H1 (cell line): ENCODE measurements around the gene RGL2. TPM values are rescaled to one million over a fixed set of nuclear protein-coding genes. Genes with fewer than 3 reads are reported as not detected.

Source experiments
- BACH1 ChIP-seq: IDR thresholded peaks from 2 replicates; pipeline ENCODE4 v1.6.1; 2012; ENCODE audit warnings: low read length, improper control_type of control experiment
- BCL11A ChIP-seq, 2 experiments: IDR thresholded peaks; one replicate each; pipeline ENCODE4 v1.6.1; 2011; ENCODE audit warnings: low read depth in 2 of 2, low read length in 2 of 2, mild to moderate bottlenecking in 2 of 2
- CBX5 ChIP-seq: fragments of 300-800, 300-1000 bp; sonication (generic); IDR thresholded peaks from 2 replicates; pipeline ENCODE4 v1.7.1; 2016; ENCODE audit warnings: antibody characterized with exemption, low read length, low read depth
- CBX8 ChIP-seq: fragments of 300-800, 300-1000 bp; sonication (generic); IDR thresholded peaks from 2 replicates; pipeline ENCODE4 v1.7.1; 2016; ENCODE audit warnings: low read depth, low read length, borderline replicate concordance
- CHD2 ChIP-seq: IDR thresholded peaks from 2 replicates; pipeline ENCODE4 v1.6.1; 2012; ENCODE audit warnings: low read length, improper control_type of control experiment
- CREB1 ChIP-seq: IDR thresholded peaks from 2 replicates; pipeline ENCODE4 v1.6.1; 2012; ENCODE audit warnings: inconsistent platforms
- CTBP2 ChIP-seq: IDR thresholded peaks from 2 replicates; pipeline ENCODE4 v1.7.0; 2011; ENCODE audit warnings: borderline replicate concordance, mild to moderate bottlenecking, moderate library complexity, mixed read lengths, low read length; ENCODE audit not compliant: insufficient read depth, insufficient read length
- EGR1 ChIP-seq: IDR thresholded peaks from 2 replicates; pipeline ENCODE4 v1.6.1; 2011; ENCODE audit warnings: low read depth, low read length, borderline replicate concordance
- EP300 ChIP-seq, 2 experiments: IDR thresholded peaks; 1 replicate in 1 of 2; 2 replicates in 1 of 2; pipeline ENCODE4 v1.6.1; 2011 to 2012; ENCODE audit warnings: low read depth in 2 of 2, low read length in 2 of 2, mild to moderate bottlenecking in 2 of 2, borderline replicate concordance in 1 of 2, inconsistent platforms in 1 of 2, moderate library complexity in 1 of 2
- GABPA ChIP-seq: IDR thresholded peaks from 2 replicates; pipeline ENCODE4 v1.6.1; 2011; ENCODE audit warnings: mild to moderate bottlenecking, low read length, moderate library complexity, borderline replicate concordance; ENCODE audit not compliant: insufficient read depth
- HDAC6 ChIP-seq: IDR thresholded peaks from one replicate; pipeline ENCODE4 v1.7.1; 2012; ENCODE audit warnings: low read depth, mild to moderate bottlenecking, inconsistent platforms, low read length, moderate library complexity
- JUND ChIP-seq: IDR thresholded peaks from 2 replicates; pipeline ENCODE4 v1.6.1; 2011; ENCODE audit warnings: mild to moderate bottlenecking, improper control_type of control experiment, low read length
- KDM1A ChIP-seq: fragments of 200-600, 300-600 bp; sonication (generic); IDR thresholded peaks from 2 replicates; pipeline ENCODE4 v1.7.1; 2016; ENCODE audit warnings: mild to moderate bottlenecking, low read length, borderline replicate concordance
- KDM5A ChIP-seq: fragments of 200-600 bp; IDR thresholded peaks from 2 replicates; pipeline ENCODE4 v1.7.1; 2012; ENCODE audit warnings: mild to moderate bottlenecking, low read length, inconsistent platforms, mixed read lengths
- MAFK ChIP-seq: IDR thresholded peaks from 2 replicates; pipeline ENCODE4 v1.6.1; 2012; ENCODE audit warnings: low read depth, mild to moderate bottlenecking, improper control_type of control experiment, low read length
- POLR2AphosphoS5 ChIP-seq: IDR thresholded peaks from 2 replicates; pipeline ENCODE4 v1.6.1; 2011; ENCODE audit warnings: low read depth, low read length
- RAD21 ChIP-seq, 2 experiments: IDR thresholded peaks in 1 of 2; conservative IDR thresholded peaks in 1 of 2; 2 replicates each; pipeline ENCODE4 v1.6.1; 2011; ENCODE audit warnings: low read depth in 2 of 2, low read length in 2 of 2, improper control_type of control experiment in 1 of 2, inconsistent platforms in 1 of 2, mild to moderate bottlenecking in 1 of 2, moderate library complexity in 1 of 2
- RFX5 ChIP-seq: IDR thresholded peaks from 2 replicates; pipeline ENCODE4 v1.6.1; 2011; ENCODE audit warnings: low read depth, low read length, improper control_type of control experiment, borderline replicate concordance
- SAP30 ChIP-seq: fragments of 300-600 bp; sonication (generic); IDR thresholded peaks from 2 replicates; pipeline ENCODE4 v1.7.1; 2012; ENCODE audit warnings: low read length, moderate library complexity, mild to moderate bottlenecking, inconsistent platforms; ENCODE audit not compliant: insufficient read depth, insufficient replicate concordance
- SIRT6 ChIP-seq: IDR thresholded peaks from one replicate; pipeline ENCODE4 v1.7.1; 2012; ENCODE audit warnings: low read length, inconsistent platforms
- SP2 ChIP-seq: IDR thresholded peaks from 2 replicates; pipeline ENCODE4 v1.6.1; 2012; ENCODE audit warnings: mild to moderate bottlenecking, low read length, inconsistent platforms
- SP4 ChIP-seq: IDR thresholded peaks from 2 replicates; pipeline ENCODE4 v1.6.1; 2012; ENCODE audit warnings: low read length, inconsistent platforms
- TCF12 ChIP-seq: IDR thresholded peaks from 2 replicates; pipeline ENCODE4 v1.6.1; 2011; ENCODE audit warnings: low read depth, mild to moderate bottlenecking, low read length
- TEAD4 ChIP-seq: IDR thresholded peaks from 2 replicates; pipeline ENCODE4 v1.6.1; 2012; ENCODE audit warnings: low read depth, low read length, inconsistent platforms, mixed read lengths
- polyA plus RNA-seq, 7 experiments: library from polyadenylated mRNA; depleted of rRNA in 3 of 7; stranded (reverse) in 5 of 7; unstranded in 2 of 7; fragments of >200 nt in 5 of 7; fragments of 200-250 nt in 2 of 7; gene quantifications; 1 replicate in 5 of 7; 2 replicates in 1 of 7; 4 replicates in 1 of 7; pipeline versions ENCODE4 v1.2.1 to v1.2.3, GENCODE V29; 2011 to 2013; ENCODE audit warnings: missing spikeins in 2 of 7, mixed read lengths in 2 of 7
- total RNA-seq: library from RNA; stranded (reverse); fragmentation: NEBNext Ultra II Directional; extraction: Animal tissue kit (Norgen Biotek cat#: 25700); gene quantifications from 2 replicates; pipeline ENCODE4 v1.2.1, GENCODE V29; 2021
- TF ChIP-seq, protein P1 (sequence below): IDR thresholded peaks from 2 replicates; pipeline ENCODE4 v1.6.1; 2011; ENCODE audit warnings: low read depth, mild to moderate bottlenecking, low read length; ENCODE audit not compliant: insufficient read depth
- TF ChIP-seq, protein P2 (sequence below): IDR thresholded peaks from 2 replicates; pipeline ENCODE4 v1.6.1; 2012; ENCODE audit warnings: inconsistent platforms

Gene RGL2
- total and polyA plus RNA-seq, 2 of the 8 experiments (the other 6 are each of a cell fraction or from before 2014, with no cell fraction given) = 58.1 to 80.3 TPM

DNA sequence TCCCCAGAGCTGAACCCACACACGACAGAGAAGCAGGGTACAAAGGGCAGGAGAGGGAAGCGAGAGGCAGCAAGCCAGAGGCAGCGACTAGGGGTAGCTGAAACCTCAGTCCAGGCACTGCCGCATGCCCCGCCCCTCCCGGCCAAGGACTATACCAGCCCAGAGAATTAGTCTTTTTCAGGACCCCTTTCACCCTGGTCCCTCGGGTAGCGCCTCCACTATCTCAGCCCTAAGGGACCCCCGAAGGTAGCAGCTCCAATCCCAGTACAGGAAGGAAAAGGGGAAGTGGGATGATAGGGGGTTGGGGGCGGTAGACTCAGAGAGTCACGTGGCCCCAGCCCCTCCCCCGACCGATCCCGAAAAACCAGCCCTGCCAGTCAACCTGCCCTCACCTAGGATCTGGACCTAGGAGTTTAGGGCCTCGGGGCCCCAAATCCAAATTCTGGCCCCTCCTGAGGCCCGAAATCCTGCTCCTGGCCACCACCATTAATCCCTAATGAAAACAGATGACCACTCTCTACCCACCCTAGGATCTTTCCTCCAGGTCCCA, 1.3 kb downstream of the RGL2 start (continued):
- TF ChIP-seq RAD21 (IDR thresholded peaks at IDR 0.05 in 1 of 2, conservative IDR thresholded peaks at IDR 0.05 in 1 of 2; ENCODE audit: low read depth in 2 of 2, low read length in 2 of 2) (no peak), JUND (no peak), POLR2AphosphoS5 (no peak), BCL11A (IDR thresholded peaks at IDR 0.05; ENCODE audit: low read depth in 2 of 2, low read length in 2 of 2) (no peak), KDM5A (no peak), CHD2 (no peak), TEAD4 (no peak), TCF12 (no peak), SAP30 (no peak), CBX8 (no peak), CBX5 (no peak), EGR1 (peak; percentile 26; the same call in 1 of the 2 replicates), RFX5 (no peak), HDAC6 (no peak), SP4 (peak; percentile 64; the same call in 1 of the 2 replicates), CTBP2 (no peak), EP300 (IDR thresholded peaks at IDR 0.05; ENCODE audit: borderline replicate concordance in 1 of 2, low read depth in 2 of 2, low read length in 2 of 2) (no peak), GABPA (no peak), MAFK (no peak), BACH1 (no peak), CREB1 (0 out of 2 replicates have a peak, but pooled peaks have one; percentile 26), SIRT6 (no peak), KDM1A (no peak), SP2 (no peak)
- TF ChIP-seq, protein P1, sequence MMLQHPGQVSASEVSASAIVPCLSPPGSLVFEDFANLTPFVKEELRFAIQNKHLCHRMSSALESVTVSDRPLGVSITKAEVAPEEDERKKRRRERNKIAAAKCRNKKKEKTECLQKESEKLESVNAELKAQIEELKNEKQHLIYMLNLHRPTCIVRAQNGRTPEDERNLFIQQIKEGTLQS = peak; percentile 70
- TF ChIP-seq, protein P2, sequence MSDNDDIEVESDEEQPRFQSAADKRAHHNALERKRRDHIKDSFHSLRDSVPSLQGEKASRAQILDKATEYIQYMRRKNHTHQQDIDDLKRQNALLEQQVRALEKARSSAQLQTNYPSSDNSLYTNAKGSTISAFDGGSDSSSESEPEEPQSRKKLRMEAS = peak; percentile 61; the same call in 1 of the 2 replicates
